HG02970 (cell line): ENCODE results near the gene SNCB.
"Not testable (repeated sequence)": the region's sequence is repeated elsewhere in the genome, so short reads cannot be mapped to it uniquely, and the experiment has no call there.

Experiments
- ATAC-seq: cut with Tn5 transposase; IDR thresholded peaks from one replicate; pipeline ENCODE4 v1.9.1; 2021; ENCODE audit warnings: mild to moderate bottlenecking, moderate library complexity, moderate number of reproducible peaks; ENCODE audit not compliant: unreplicated experiment, low FRiP score

The SNCB gene

GRCh38 chr5:176606875-176607274 is 23.5 kb downstream of the SNCB start:
- ATAC-seq: no peak

GRCh38 chr5:176606032-176606431 is 24.3 kb downstream of the SNCB start:
- ATAC-seq: no peak

- no peak for ATAC-seq
Measured at GRCh38 chr5:176603091-176603490, 27.2 kb downstream of the SNCB start.

DNA sequence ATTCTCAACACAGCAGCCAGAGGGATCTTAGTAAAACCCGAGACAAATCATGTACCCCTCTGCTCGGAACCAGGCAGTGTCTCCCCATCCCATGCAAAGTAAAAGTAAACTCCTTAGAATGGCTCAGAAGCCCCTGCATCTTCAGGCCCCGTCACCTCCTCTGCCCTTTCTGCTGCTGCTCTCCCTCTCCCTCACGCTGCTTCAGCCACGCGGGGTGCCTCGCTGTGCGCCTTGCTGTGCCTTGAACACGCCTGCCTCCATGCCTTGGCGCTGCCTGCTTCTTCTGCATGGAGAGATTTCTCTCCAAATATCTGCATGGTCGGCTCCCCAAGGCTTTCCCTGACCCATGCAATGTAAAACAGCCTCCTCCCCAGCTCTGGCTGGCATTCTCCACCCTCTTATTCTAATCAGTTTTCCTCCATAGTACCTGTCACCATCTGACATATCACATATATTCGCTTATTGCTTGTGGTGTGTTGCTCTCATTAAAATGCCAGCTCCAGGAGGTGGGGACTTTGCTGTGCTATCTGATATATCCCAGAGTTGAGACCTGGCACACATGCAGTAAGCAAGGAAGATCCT is 28.3 kb downstream of the SNCB start:
- ATAC-seq: no peak

DNA sequence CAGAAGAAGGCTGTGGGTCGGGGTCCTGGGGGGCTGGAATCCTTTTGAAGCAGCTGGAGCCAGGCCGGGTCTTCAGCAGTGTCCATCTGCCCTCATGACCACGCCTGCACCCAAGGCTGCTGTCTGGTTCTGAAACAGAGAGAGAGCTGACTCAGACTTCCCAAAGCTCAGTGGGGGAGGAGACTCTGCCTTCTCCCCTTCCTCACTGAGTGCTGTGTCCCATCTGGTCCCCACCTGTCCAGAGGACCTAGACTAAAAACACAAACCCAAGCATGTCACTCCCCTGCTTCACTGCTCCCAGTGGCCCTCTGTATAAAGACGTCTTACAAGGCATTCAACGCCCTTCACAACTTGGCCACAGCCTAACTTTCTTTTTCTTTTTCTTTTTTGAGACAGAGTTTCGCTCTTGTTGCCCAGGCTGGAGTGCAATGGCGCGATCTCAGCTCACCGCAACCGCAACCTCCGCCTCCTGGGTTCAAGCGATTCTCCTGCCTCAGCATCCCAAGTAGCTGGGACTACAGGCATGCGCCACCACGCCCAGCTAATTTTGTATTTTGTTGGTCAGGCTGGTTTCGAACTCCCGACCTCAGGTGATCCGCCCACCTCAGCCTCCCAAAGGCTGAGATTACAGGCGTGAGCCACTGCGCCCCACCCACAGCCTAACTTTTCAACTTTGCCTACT is 30.4 kb downstream of the SNCB start:
- ATAC-seq: not testable (repeated sequence)

DNA sequence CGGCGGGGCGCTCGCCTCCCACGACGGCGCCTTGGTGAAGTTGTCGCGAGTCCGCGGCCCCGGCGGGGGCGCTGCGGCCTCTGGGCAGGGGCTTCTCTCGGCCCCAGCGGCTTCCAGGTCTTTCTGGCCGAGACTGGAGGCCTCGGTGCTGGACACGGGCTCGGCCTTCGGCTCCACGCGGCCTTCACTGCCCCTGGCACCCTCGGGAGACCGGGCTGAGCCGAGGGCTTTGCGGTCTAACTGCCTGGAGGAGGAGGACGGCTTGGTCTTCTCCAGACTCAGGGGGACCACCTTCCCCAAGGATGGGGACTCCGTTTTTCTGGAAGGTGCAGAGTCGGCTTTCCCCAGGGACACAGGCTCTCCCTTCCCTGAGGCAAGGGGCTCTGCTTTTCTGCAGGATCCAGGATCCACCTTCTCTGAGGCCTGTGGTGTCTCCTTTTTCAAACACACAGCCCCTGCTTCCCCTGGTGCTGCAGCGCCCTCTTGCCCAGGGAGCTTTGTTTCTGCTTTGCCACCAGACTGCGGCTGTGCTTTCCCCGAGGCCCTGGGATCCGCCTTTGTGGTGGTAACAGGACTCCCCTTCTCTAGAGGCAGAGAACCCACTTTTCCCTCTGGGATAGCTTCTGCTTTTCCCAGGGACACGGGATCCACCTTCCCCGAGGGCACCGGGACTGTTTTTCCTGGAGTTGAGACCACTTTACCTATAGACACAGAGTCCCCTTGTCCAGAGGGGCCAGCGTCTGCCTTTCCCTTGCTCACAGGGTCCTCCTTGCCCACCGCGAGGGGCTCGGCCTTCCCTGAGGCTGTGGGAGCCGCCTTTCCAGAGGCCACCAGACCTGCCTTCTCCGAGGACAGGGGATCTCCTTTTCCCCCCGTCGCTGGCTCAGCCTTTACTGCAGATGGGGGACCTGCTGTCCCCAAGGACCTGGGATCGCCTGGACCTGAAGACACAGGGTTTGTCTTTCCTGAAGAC is 32.6 kb downstream of the SNCB start:
- ATAC-seq: no peak

DNA sequence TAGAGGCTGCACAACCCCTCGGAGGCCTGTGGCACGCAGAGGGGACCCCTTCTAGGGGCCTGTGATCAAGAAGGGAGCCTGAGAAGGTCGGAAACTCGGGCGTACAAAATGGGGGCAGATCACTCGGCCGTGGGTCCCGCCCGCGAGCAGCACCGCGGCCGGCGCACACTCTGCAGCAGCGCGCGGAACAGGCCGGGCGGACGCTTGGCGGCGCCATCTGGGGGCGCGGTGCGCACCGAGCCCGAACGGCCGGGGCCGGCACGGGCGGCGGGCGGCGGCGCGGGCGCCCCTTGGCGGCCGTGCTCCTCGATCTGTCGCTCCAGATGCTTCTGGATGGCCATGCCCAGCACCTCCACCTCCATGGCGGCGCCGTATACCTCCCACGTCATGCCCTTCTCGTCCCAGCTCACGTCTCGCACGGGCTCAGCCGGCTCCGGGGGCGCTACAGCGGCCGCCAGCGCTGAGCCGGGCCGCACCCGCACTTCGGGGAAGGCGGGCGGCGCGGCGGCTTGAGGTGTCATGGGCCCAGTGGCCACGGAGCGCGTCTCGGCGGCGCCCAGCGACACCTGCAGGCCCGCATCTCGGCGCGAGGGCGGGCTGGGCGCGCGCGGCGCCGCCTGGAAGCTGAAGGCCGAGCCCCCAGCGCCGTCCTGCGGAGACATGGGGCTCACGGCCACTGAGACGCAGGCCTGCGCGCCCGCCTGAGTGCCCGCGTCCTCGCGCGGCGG is 33.5 kb downstream of the SNCB start:
- ATAC-seq: peak; percentile 46

DNA sequence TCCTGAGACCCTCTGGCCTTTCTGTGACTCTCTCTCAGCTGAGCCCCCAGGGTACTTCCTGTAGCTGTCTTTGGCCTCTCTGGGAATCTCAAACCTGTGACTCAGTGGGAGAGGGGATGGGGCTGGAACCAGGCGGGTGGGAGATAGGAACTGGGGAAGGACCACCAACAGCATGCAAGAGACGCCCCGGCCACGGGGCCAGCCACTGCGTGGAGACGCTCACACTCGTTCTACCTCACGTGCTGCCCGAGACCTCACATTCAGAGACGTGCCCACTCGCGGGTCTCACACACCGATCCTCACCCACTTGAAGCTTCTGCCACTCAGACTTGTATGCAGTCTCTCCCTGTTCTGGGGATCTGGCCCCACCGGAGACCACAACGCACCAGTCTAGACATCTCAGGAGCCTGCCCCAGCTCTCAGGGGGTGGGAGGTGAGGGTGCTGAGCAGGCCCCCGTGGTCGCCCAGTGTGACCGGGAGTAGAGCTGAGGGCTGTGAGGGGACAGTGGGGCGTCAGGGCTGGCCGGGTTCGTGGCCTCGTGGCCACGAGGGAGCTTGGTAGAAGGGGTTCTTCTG is 34.2 kb downstream of the SNCB start:
- no peak for ATAC-seq

- ATAC-seq: no peak
Measured at GRCh38 chr5:176595386-176595943, 34.9 kb downstream of the SNCB start.

GRCh38 chr5:176594554-176594953 is 35.8 kb downstream of the SNCB start:
- no peak for ATAC-seq

DNA sequence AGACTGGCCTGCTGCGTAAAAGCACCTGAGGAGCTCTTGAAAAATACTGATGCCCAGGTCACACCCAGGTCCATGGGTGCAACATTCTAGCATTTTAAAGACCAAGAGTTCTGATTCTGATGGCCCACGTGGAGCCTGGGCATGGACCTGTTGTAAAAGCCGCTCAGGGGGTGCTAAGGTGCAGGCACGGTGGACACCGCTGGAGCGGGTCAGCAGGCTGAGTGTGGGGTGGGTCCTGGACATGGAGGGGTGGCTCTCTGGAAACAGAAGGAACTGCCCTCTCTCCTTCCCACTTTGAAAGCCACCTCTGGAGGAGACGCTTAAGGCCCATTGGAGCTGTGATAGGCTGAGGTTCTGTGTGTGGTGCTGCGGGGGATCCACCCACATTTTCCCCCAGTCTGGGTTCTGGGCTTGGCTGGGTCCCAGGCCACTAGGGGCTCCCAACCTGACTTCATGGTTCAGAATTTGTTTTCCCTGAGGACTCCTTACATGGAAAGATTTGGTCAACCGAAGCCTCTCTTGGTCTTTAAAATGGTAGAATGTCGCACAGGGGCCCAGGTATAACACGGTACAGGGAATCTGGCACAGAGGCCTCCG is 37.0 kb downstream of the SNCB start:
- ATAC-seq: no peak

- no peak for ATAC-seq
Measured at GRCh38 chr5:176592573-176592972, 37.8 kb downstream of the SNCB start.

GRCh38 chr5:176591667-176592066 is 38.7 kb downstream of the SNCB start:
- ATAC-seq: not testable (repeated sequence)

GRCh38 chr5:176590035-176590717 is 40.2 kb downstream of the SNCB start:
- ATAC-seq: no peak

DNA sequence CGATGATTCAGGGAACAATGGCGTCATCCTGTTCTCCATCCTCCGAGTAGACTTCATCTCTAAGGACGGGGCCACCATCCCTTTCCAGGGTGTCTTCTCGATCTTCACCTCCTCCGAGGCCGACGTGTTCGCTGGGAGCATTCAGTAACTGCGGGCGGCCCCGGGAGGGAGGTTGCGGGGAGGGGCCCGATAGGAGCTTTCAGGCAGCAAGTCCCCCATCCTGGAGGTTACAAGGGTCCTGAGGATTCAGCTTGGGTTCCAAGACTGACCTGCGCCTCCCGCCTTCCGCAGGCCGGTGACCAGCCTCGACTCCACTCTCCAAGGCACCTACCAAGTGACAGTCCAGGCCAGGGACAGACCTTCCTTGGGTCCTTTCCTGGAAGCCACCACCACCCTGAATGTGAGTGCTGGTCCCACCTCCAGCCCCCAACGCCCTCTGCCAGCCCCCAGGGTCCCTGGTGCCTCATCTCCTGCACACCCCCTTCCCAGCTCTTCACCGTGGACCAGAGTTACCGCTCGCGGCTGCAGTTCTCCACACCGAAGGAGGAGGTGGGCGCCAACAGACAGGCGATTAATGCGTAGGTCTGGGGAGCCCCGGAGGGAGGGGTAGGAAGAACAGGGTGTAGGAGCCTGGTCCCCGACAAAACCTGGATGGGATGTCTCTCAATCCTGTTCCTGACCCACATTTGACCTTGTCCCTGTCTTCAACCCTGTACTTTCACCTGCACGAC is 41.1 kb downstream of the SNCB start:
- no peak for ATAC-seq

- no peak for ATAC-seq
Measured at GRCh38 chr5:176588297-176588696, 42.0 kb downstream of the SNCB start.

GRCh38 chr5:176587398-176587797 is 42.9 kb downstream of the SNCB start:
- no peak for ATAC-seq

- no peak for ATAC-seq
Measured at GRCh38 chr5:176583076-176583475, 47.3 kb downstream of the SNCB start.
